Esophagus muscularis mucosa (tissue), 3 donors: Measurements from ENCODE around the gene FUT8.

ENCODE experiments used
- CTCF ChIP-seq, 3 experiments: fragments of 200-600 bp in 2 of 3; fragments of 450-650 bp in 1 of 3; sonication (generic) in 2 of 3; IDR thresholded peaks; one replicate each; pipeline ENCODE4 v1.5.1; 2017 to 2019; ENCODE audit warnings: antibody characterized with exemption in 3 of 3, mild to moderate bottlenecking in 2 of 3, moderate library complexity in 1 of 3
- POLR2A ChIP-seq: fragments of 450-650 bp; IDR thresholded peaks from one replicate; pipeline ENCODE4 v1.6.1; 2017; ENCODE audit warnings: antibody characterized with exemption, moderate library complexity, mild to moderate bottlenecking, low read depth
- POLR2AphosphoS5 ChIP-seq, 2 donors: sonication (generic); formaldehyde crosslinking; IDR thresholded peaks; one replicate each; pipeline ENCODE4 v1.6.1; 2017; ENCODE audit warnings: antibody characterized with exemption in 2 of 2

- no peak for TF ChIP-seq POLR2A
- no peak for TF ChIP-seq CTCF (IDR thresholded peaks at IDR 0.05)
- TF ChIP-seq POLR2AphosphoS5 (IDR thresholded peaks at IDR 0.05): no peak
These were observed 356.6 kb downstream of the FUT8 start for GRCh38 chr14:65769151-65769550.
